GM23338 (cell line): ENCODE data around the gene MCTP2.
"Not testable (repeated sequence)": the region's sequence is repeated elsewhere in the genome, so short reads cannot be mapped to it uniquely, and the experiment has no call there.

Source experiments
- JUNB ChIP-seq: IDR thresholded peaks from one replicate; pipeline ENCODE4 v1.6.1; 2016; ENCODE audit warnings: antibody characterized with exemption; ENCODE audit not compliant: unreplicated experiment
- POLR2AphosphoS5 ChIP-seq: IDR thresholded peaks from 2 replicates; pipeline ENCODE4 v1.6.1; 2016; ENCODE audit warnings: antibody characterized with exemption, low read depth
- ZNF331 ChIP-seq: fragments of 250-450 bp; sonication (Bioruptor Pico); IDR thresholded peaks from 2 replicates; pipeline ENCODE4 v1.5.0; 2020; ENCODE audit warnings: low read depth, mild to moderate bottlenecking, moderate library complexity
- TF ChIP-seq, protein P1 (sequence below), 2 experiments: fragments of 200-600 bp in 1 of 2; sonication (generic) in 1 of 2; conservative IDR thresholded peaks; 2 replicates each; pipeline versions ENCODE4 v1.5.1 to v1.6.1; 2016 to 2017; ENCODE audit warnings: antibody characterized with exemption in 2 of 2, low read depth in 2 of 2, mild to moderate bottlenecking in 2 of 2, moderate library complexity in 1 of 2

DNA sequence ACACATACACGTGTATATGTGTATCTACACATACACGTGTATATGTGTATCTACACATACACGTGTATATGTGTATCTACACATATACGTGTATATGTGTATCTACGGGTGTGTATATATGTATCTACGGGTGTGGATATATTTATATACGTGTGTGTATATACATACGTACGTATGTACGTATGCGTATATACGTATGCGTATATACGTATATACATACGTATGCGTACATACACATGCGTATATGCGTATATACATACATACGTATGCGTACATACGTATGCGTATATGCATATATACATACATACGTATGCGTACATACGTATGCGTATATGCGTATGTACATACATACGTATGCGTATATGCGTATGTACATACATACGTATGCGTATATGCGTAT lies 11.6 kb downstream of the MCTP2 start:
- TF ChIP-seq, protein P1, sequence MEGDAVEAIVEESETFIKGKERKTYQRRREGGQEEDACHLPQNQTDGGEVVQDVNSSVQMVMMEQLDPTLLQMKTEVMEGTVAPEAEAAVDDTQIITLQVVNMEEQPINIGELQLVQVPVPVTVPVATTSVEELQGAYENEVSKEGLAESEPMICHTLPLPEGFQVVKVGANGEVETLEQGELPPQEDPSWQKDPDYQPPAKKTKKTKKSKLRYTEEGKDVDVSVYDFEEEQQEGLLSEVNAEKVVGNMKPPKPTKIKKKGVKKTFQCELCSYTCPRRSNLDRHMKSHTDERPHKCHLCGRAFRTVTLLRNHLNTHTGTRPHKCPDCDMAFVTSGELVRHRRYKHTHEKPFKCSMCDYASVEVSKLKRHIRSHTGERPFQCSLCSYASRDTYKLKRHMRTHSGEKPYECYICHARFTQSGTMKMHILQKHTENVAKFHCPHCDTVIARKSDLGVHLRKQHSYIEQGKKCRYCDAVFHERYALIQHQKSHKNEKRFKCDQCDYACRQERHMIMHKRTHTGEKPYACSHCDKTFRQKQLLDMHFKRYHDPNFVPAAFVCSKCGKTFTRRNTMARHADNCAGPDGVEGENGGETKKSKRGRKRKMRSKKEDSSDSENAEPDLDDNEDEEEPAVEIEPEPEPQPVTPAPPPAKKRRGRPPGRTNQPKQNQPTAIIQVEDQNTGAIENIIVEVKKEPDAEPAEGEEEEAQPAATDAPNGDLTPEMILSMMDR (conservative IDR thresholded peaks at IDR 0.05; ENCODE audit: low read depth in 2 of 2) = not testable (repeated sequence)
- TF ChIP-seq POLR2AphosphoS5; JUNB; ZNF331 (CRISPR knock-in tag): not testable (repeated sequence)
